GM19025 (cell line): ENCODE measurements around the gene DCPS.

Experiments
- ATAC-seq: cut with Tn5 transposase; IDR thresholded peaks from one replicate; pipeline ENCODE4 v1.9.1; 2021; ENCODE audit warnings: mild to moderate bottlenecking, low read depth, moderate library complexity; ENCODE audit not compliant: unreplicated experiment

Gene DCPS

DNA sequence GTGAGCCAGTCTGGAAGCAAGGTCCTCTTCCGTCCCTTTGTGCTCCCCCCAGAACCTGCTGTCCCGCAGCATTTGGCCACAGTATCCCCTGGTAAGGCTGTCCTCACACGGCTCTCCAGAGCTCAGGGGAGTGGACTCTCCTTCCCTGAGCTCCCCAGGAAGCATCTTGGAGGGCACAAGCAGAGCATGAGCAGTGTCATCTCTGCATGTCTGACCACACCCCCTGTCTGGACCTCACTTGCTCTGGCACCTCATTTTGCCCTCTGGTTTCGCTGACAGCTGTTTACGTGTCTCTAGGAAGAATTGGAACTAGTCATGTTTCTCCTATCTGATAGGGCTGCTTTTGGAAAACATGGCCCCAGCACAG is 15.5 kb downstream of the DCPS start:
- no peak for ATAC-seq

DNA sequence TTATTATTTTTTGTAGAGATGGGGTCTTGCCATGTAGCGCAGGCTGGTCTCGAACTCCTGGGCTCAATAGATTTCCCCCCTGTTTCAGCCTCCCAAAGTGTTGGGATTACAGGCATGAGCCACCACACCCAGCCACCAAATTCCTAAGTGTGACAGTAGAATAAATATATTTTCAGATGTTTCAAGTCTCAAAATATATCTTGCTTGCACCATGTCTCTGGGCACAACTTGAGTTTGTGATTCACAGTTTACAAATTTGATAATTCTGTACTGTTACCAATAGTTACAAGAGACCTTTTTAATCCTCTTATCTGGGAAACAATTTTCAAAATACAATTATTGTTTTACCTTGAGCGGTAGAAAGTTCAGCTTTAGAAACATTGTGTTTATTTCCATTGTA is 19.1 kb downstream of the DCPS start:
- no peak for ATAC-seq

DNA sequence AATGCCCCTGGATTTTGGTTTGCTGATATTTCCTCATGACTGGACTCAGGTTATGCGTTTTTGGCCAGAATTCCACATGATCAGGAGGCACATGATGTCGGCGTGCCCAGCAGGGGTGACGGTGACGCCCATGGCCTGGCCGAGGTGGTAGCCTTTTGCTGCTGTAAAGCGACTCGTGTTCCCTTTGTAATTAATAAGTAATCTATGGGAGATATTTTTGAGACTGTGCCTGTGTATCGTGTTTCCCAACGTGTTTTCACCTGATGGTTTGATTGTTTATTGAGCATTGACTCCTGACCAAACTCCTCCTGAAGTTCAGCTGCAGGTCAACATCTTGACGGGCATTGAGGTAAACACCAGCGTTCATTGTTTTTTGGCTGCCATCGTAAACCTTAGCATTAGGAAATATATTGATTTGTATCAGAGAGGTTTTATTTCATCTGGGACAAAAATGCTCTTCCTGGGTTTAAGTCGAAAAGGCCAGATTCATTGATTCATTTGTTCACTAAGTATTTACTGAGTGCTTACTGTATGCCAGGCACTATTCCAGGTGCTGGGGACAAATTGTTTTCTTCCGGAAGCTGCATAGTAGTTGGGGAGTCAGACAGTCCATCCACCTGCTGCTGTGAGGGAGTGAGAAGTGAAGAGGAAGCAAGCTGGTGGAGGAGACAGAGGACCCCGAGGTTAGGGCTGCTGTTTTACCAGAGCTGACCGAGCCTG is 23.6 kb downstream of the DCPS start:
- ATAC-seq: no peak

DNA sequence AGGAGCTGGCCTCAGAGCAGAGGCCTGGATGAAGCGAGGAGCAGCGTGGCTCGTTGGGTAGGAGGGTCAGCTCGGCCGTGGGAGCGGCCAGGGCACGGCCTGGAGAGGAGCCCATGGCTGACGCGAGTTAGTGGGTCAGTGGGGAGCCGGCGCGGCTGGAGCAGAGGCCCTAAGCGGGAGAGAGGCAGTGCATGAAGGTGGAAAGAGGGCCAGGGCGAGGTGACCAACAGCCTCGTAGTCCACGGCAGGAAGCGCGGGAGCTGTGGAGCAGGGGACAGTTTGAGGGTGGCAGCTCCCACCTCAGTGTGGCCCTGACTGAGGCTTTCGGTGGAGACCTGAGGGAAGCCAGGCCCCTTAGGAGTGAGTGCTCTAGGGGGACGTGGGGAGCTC is 24.1 kb downstream of the DCPS start:
- ATAC-seq: no peak

DNA sequence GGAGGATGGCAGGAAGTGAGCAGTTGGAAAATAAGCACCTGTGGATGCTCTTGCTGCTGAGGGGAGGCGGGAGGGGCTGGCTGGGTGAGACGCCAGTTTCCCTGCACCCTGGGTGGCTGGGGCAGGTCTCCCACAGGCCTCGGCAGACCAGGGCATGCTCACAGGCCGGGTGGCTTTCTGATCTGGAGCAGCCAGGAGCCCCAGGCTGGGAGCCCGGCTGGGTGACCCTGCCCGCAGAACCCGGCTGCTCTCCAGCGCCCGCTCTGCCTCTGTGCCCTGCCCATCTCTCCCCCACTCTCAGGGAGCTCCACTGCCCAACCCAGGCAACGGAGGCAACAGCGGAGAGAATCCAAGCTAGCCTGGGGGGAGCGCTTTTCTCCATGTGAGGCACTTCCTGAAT is 24.6 kb downstream of the DCPS start:
- no peak for ATAC-seq

DNA sequence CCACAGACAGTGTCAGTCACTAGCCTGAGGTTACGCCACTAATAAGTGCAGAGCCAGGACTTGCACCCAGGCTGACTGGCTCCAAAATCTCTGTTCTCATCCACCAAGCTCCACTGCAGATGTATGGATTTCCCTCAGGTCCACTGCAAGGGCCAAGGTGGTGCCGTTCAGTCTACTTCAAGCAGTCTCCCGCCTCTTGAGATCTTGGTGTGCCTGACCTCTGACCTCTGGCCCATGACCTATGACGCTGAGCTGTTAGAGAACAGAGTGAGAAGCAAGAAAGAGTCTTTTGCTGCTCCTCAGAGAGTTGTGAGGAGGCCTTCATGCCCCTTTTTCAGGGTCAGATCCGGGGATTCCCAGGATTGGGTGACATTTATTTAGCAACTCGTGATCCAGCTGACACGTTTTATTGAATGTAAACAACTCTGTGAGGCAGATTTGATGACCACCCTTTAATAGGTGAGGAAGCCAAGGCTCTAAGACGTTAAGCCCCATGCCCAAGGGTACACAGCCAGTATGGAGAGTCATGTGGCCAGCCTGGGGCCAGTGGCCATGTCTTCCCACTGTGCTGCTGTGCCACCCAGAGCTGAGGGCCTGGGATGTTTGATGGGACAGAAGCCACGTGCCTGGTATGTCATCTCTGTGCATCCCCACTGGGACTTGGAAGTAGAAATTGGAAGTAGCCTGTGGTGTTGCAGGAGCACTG is 25.2 kb downstream of the DCPS start:
- no peak for ATAC-seq

DNA sequence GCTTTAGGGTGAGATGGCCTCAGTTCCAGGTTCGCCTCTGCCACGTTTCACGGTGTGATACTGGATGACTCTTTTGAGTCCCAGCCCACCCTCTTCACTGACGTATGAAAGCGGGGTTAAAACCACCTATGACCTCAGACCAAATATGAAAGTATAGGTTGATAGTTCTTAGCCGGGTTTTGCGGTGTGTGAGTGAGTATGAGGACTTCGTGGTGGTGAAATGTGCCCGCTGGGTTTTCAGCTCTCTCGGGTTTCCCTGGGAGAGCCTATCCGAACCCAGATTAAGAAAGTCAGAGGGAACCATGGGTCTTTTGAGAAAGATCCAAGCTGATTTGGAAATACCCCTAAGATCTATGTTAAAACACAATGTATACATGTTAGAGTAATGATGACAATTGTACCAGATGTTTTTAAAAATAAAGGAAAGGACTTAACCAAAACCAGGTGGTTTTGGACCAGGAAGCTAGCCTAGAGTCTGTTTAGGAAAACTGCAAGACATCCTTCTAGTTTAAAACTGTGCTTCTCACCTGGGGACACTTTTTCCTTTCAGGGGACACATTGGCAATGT is 25.9 kb downstream of the DCPS start:
- no peak for ATAC-seq

DNA sequence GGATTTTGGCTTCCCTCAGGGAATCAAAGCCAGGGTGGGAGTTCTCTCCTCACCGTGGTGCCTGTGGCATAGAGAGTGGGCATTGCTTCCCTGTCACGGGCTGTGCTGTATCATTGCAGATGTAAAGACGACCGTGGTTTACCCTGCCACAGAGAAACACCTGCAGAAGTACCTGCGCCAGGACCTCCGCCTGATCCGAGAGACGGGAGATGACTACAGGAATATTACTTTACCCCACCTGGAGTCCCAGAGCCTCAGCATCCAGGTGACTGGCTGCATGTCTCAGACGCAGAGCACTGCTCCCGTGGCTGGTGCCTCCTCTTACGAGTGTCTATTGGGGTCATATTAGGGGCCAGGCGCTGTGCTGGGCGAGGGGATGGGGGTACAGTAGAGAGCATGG is 27.4 kb downstream of the DCPS start:
- no peak for ATAC-seq

DNA sequence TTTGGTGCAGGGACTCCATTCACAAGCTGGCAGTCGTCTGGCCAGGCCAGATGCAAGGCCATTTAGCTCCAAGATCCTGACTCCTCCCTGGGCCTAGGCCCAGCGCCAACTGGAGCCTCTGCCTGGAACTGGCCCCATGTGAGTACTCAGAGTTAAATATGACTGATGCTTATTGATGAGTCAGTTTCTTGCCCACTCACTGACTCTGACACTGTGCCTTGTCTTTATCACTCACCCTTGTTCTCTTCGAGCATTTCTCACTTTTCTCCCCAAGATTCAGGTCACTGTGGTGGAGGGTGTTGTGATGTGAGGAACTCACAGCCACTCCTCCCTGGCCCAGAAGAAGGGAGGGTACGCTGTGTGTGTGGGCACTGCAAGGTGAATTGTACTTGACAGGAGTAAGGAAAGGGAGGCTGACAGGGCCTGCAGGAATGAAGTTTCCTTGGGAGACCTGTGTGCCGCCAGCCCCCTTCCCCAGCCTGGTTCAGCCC is 28.4 kb downstream of the DCPS start:
- ATAC-seq: no peak

DNA sequence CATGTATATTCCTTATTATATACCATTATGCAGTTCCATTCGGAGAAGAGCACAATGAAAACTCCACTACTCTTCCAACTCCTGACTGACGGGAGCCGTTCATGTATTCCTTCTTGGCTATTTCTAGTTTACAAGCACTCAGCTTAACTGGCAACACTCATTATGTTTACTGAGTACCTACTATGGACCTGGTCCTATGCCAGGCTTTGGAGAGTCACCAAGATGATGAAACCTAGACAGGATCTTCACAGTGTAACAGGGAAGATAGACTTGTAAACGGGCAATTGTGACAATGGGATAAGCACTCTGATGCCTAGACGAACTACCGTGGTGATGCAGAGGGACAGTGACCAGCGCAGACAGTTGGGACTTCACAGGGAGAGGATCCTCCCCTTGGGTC is 29.3 kb downstream of the DCPS start:
- ATAC-seq: no peak

DNA sequence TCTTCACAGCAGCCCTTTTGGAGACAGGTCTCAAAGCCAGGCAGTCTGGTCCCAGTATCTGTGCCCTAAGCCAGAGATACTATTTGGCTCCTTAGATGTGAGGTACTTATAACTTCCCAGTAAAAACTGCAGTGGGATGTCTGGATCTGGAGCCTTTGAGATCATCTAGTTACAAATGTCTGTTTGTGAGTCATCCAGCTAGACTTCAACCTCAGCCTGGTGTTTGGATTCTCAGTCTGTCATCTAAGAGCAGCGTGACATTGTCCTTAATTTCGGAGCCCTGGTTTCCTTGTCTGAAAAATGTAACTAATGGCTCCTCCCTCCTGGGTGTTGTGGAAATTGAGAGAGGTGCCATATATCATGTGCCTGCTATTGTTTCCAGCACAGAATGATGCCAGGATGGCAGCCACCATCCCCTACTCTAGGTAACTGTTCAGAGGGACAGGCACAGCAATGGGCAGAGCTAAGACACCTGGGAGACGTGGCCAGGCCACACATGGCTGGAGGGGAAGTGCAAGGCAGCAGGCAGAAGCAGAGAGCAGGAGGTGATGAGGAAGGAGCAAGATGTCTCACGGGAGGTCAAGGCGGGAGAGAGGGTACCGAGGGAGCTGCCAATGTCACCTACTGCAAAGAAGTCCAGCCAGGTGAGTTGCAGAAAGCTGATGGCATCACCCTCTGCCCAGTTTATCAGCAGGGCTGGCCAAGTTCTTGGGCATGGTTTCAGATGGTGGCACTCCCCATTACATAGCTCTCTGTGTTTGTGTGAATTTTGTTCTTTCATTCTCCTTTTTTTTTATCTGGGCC is 31.0 kb downstream of the DCPS start:
- no peak for ATAC-seq

DNA sequence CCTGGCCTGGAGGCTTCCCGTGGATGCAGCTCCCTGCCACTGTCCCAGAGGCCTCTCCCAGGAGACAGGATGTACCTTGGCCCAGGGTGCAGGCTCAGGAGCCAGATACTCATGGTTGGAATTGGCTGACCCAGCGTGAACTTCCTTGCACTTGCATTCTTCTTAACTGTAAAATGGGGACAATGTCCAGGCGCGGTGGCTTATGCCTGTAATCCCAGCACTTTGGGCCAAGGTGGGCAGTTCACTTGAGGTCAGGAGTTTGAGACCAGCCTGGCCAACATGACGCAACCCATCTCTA is 31.6 kb downstream of the DCPS start:
- no peak for ATAC-seq

DNA sequence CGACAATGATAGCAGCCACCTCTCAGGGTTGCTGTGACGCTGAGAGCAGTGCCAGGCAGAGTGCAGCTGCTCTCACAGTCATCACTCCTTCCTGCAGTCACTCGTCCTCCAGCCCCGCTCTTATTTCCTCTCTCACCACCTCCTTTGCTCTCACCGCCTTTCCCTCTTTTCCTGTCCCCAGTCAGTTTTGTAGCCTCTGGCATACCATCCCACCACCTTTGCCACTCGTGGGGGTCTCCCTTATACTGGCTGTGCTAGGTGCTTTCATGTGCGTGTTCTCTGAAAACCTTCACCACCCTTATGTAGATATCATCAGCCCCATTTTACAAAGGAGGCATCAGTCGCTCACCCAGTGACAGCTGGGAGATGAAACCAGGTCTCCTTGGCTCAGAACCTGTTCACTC is 32.3 kb downstream of the DCPS start:
- ATAC-seq: no peak

DNA sequence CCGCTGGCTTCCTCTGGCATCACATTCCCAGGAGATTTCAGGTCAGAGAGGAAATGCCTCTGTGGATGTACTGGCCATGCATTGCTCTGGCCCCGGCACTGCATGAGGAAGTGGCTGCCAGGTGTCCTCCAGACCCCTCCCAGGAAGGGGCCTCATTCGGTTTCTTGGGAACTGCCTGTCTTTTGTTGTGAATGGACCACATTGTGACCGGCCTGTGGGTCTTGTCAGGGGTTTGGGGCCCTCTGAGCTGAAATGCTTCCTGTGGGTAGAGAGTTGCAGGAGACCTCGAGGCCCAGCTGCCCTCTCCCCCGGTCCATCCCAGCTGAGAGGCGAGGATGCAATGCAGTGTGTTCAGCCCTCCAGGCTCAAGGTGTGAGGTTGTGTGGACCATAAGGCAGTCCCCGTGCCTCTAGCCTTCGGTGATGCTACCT is 32.8 kb downstream of the DCPS start:
- no peak for ATAC-seq

DNA sequence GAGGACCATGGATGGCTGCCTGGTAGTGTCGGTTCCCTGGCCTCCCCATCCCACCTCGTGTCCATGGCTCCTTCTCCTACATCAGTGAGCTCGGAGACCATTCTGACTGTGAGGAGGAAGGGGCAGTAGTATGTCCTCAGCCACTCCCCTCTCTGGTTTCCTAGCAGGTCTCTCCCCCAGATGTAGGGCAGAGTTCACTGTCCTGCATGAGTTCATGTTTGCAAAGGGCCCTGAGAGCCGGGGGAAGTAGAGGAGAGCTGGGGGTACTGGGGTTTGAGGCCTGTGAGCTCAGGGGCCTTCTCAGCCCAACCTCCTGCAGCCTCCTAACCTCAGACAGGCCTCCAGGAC is 33.2 kb downstream of the DCPS start:
- no peak for ATAC-seq

DNA sequence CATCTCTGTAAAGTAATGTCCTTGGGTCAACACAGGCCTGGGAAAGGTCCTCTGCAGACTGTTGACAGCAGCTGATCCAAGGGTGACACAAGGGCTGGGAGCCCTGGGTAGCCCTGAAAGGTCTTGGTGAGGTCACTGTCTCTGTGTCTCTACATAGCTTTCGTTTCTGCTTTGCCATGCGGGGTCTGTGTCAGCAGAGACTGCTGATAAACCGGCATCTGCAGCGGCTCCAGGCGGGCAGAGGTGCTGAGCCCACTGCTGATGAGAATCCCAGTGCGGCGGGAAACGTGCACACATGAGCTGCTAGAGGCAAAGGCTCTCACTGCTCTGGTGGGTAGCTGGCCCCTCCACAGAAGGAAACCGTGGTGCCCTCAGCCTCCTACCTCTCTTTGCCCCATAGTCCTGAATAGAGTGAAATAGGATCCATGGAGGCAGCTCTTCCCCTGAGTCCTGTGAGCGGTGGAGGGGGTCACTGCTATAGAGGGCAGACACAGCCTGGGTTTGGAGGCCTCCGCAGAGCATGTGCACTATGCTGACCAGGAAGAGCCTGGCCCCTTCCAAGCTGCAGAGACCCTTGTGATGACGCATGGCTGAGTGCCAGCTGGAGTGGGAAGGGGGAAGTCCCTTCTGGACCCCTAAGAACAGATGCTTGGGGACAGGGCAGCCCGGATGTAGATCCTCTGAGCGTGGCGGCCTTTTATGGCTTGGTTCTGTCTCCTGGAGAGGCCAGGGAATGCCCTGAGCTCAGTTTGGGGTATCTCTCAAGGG is 33.8 kb downstream of the DCPS start:
- ATAC-seq: no peak

DNA sequence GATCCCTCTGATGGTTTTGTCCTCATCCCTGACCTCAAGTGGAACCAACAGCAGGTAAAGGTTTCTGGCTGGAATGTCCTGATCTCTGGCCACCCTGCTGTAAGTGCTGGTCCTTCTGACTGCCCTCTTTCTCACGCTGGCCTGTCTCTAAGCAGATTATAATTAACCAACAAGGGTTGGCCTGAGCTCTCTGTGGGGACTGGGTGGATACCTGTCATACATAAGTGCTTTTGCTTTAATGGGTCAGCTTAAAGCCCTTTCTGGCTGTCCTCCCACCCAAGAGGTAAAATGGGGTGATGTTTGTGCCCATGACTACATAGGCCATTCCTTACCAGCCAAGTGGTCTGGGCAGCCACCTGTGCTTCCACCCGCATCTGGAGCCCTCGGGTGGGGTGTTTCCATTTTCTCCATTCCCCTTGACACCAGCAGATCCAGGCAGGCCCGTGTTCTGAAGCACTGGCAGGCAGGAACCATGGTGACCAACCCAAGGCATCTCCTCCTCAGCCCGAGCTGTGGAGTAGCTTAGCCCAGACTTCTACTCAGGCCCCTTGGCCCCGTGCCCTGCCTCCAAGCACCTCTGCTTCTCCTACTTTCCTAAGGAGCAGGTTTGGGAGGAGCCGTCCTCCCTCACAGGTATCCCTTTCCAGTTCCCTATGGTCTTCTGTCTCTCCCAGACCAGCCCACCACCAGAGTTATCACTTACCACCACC is 34.6 kb downstream of the DCPS start:
- ATAC-seq: no peak

DNA sequence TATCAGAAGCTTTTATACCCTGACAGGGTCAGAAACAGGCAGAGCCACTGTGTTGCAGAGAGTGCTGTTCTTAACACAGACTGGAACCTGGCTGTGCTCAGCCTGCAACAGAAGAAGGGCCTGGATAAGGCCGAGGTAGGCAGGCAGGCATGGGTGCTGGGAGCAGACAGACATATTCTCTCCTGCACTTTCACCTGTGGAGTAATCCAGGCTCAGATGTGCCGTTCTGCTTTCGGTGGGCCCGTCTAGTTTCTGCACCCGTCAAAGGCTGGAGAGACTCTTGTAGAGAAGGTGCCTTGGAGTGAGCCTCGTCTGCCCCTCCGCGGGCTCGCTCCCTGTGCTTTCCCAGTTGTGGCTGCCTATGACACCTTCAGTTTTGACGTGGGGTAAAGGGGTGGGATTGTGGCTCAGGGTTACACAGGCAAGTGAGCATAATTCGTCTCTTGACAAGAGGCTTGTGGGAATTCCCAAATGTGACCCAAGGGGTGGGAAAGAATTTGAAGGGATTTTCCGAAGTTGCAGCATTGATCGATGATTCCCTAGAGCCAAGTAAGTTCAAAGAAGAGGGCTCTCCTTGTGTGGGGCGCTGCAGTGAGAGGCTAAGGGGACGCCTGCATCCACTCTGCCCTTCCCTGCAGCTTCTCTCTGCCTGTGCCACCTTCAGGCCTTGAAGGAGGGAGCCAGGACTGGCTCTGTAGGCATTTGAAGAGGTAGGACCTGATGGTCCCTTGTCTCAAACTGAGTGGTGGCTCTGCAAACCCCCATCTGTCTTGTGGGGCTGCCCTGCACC is 35.4 kb downstream of the DCPS start:
- no peak for ATAC-seq

DNA sequence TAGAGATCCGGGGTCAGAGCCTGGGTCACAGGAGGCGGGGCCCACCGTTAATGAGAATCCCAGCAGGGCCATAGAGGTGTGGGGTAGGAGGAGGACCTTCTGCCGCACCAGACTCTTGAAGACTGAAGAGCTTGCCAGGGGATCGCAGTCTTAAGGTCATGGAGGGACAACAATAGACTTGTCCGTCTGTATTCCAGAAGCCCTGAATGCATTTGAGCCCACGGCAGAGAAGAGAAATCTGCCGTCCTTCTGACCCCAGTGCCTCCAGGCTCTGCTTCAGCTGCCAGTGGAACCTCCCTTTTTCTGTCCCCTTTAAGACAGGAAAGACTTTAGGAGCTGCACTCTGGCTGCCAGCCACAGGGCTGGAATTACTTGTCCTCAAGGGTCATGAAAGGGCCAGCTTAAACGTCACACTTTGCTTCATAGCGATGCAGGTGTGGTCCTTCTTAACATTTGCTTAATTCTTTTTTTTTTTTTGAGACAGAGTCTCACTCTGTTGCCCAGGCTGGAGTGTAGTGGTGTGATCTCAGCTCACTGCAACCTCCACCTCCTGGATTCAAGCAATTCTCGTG is 36.1 kb downstream of the DCPS start:
- ATAC-seq: no peak
